ENCODE measurements around the gene GNPAT.

Gene GNPAT

DNA sequence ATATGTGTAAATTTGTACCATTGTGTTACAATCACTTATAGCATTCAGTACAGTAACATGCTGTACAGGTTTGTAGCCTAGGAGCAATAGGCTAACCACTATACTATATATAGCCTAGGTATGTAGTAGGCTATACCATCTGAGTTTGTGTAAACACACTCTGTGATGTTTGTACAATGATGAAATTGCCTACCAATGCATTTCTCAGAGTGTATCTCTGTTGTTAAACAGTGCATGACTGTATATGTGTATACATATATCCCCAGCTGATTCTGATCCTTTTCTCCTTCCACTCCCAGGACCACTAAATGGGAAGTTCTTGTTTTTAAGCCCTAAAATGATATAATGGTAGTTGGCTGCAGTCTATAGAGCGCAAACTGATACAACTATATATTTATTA lies 7.8 kb downstream of the GNPAT start:
- no peak for DNase-seq

- no peak for DNase-seq
Observed at GRCh38 chr1:231252336-231252735, 11.3 kb downstream of the GNPAT start.

GRCh38 chr1:231260351-231260750 lies 19.3 kb downstream of the GNPAT start:
- no peak for DNase-seq

DNA sequence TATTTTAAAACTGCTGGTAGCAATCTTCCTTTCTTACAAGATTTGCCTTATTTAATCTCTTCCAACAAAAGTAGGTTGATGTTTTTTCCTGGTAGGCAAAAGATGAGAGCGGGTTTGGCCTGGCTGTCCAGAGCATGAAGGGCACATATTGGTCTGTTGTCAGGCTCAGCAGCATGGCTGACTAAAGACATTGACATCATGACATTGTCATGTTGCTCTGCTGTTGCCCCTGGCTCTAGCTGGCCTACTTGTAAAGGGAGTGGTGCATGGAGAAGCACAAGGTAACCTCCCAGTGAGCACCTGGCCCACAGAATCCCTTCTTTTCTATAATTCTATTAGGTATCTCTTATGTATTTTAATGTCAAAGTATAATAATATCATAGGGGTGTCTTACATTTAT lies 23.6 kb downstream of the GNPAT start:
- DNase-seq, result no peak

GRCh38 chr1:231265379-231265778 lies 24.4 kb downstream of the GNPAT start:
- no peak for DNase-seq

- DNase-seq, result no peak
Observed at GRCh38 chr1:231266811-231267322, 25.9 kb downstream of the GNPAT start.

DNA sequence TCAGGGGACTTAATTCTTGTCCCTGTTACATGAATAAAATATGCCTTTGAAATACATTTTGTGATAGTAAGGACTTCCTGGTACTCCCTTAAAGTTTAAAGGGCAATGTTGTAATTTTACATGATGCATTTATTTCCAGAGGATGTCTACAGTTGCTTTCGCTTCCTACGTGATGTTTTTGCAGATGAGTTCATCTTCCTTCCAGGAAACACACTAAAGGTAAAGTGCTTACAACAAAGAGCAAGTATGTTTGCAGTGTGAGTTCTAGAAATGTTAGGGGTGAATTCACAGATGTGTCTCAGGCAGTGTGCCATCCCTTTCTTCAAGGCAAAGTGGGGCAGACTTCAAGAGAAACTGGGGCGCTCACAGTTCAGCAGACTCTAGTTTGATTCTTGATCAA lies 31.2 kb downstream of the GNPAT start:
- DNase-seq, result no peak

- no peak for DNase-seq
Observed at GRCh38 chr1:231272880-231273279, 31.9 kb downstream of the GNPAT start.

DNA sequence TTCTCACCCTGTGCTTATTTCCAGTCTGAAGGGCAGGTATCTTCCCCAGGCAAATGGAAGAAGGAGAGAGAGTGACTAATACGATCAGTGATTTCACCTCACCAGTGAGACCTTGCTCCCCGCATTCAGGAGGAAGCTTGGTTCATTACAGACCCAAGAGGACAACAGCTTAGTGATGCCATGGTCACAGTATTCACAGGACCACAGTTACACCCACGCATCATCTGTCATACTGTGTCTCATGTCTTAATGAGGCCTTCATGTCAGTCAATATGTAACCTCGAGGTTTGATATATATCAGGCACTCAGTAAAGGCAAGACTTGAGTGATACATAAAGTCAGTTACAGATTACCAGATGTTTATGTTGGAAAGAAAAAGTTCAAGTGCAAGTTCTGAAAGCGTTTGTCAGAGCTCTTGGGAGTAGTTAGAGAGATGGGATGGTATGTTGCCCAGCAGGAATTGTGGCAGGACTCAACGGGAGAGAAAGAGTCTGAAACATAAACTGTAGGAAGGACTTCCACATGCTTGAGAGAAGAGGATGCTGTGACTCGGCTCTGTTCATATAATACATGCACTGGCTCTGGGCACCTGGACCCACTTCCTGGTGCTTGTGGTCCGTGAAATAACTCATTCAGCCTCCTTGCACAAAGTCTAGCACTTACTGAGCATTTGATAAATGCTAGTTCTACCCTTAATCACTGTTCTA lies 33.3 kb downstream of the GNPAT start:
- DNase-seq, result no peak

- no peak for DNase-seq
Observed at GRCh38 chr1:231278100-231278790, 37.2 kb downstream of the GNPAT start.

DNA sequence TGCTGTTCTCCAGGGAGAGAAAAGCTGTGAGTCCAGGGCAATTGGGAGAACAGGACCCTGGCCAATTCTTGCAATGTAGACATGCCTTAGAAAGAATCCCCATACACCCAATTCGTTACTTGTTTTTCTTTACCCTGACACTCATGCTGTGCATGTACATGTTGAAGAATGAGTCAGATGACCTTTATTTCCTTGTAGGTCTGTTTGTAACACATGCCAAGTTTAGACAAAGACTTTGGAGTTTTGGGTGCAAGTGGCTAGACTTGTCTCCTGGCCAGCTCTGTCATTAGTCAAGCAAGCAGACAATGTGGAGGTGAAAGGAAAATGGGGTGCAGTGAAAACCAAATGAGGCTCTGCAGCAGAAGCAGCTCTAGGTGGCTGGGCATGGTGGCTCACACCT lies 38.1 kb downstream of the GNPAT start:
- no peak for DNase-seq

DNA sequence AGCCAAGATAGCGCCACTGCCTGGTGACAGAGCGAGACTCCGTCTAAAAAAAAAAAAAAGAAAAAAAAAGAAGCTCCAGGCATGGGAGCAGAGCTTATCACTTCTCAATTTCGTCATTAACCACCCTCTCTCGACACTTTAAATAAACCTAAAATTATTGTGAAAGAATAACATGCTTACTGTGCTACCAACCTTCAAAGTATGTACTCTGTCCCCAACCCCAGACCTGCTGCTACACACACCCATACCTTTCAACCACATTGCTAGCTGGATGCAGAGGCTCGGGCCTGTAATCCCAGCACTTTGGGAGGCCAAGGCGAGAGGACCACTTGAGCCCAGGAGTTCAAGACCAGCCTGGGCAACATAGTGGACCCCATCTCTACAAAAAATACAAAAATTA lies 38.7 kb downstream of the GNPAT start:
- no peak for DNase-seq

- no peak for DNase-seq
Observed at GRCh38 chr1:231284441-231284840, 43.4 kb downstream of the GNPAT start.

GRCh38 chr1:231286603-231287002 lies 45.6 kb downstream of the GNPAT start:
- no peak for DNase-seq

DNA sequence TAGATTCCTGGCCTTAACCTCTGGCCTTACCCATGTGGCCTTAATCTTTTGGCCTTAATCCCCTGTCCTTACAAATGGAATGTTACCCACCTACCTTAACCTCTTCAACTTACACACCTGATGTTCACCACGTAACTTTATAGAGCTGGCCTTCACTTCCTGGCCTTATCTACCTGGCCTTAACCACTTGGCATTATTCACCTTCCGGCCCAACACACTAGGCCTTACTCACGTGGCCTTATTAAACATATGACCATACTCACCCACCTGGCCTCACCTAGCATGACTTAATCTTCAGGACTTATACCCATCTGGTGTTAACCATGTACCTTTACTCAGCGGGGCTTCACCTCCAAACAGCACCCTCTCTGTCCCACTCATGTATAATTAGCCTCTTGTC lies 54.9 kb downstream of the GNPAT start:
- no peak for DNase-seq

GRCh38 chr1:231301990-231302389 lies 61.0 kb downstream of the GNPAT start:
- DNase-seq, result no peak

DNA sequence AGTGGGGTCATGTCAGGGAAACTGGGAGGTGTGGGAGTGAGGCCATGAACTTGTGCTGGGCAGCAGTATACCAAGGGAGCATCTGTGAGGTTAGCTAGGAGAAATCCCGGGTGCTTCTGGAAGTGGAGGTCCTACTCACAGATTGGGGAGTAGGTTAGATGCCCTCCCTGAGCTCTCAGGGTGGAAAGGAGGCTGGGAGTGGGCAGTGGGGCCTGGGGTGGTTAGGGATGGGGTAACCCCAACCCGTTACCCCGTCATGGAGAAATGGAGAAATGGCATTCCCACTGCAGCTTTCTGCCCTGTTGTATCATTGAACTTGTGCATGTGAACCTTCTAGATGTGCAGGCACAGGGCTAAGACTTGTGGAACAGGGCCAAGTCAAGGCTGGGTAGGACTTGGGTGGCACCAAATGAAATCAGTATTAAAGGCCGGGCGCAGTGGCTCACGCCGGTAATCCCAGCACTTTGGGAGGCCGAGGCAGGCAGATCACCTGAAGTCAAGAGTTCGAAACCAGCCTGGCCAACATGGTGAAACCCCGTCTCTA lies 69.5 kb downstream of the GNPAT start:
- no peak for DNase-seq

GRCh38 chr1:231311720-231312431 lies 70.9 kb downstream of the GNPAT start:
- no peak for DNase-seq

- DNase-seq, result no peak
Observed at GRCh38 chr1:231312432-231312788, 71.4 kb downstream of the GNPAT start.

DNA sequence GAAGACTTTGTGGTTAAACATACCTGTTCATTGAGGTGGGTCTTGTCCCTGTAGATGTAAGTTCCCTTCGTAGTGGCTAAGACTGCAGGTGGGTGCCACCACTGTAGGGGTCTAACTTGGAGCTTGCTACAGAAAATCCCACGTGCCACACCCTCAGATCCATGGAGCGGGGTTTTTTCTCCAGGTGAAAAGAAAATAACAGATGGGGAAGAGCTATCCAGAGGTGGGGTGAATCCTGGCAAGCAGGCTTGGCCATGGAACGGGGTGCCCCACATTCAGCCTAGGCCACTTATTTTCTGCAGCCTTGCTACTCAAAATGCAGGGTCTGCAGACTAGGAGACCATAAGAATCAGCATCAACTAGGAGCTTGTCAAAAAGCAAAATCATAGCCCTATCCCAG lies 72.6 kb downstream of the GNPAT start:
- no peak for DNase-seq

- DNase-seq, result no peak
Observed at GRCh38 chr1:231315887-231316286, 74.9 kb downstream of the GNPAT start.

DNA sequence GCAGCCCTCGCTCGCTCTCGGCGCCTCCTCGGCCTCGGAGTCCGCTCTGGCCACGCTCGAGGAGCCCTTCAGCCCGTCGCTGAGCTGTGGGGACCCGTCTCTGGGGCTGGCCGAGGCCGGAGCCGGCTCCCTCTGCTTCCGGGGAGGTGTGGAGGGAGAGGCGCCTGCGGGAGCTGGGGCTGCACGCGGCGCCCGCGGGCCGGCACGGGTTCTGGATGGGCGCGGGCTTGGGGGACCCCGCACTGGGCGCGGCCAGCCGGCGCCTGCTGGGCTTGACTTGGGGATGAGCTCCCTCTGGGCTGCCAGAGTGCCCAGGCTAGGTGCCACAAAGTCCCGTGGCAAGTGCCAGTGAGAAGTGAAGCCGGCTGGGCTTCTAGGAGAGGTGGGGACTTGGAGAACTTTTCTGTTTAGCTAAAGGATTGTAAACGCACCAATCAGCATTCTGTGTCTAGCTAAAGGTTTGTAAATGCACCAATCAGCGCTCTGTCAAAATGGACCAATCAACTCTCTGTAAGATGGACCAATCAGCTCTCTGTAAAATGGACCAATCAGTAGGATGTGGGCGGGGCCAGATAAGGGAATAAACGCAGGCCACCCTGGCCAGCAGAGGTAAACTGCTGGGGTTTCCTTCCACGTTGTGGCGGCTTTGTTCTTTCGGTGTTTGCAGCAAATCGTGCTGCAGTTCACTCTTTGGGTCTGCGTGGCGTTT lies 76.4 kb downstream of the GNPAT start:
- DNase-seq, result no peak

GRCh38 chr1:231318015-231318355 lies 77.0 kb downstream of the GNPAT start:
- DNase-seq, result no peak
